Gastroesophageal sphincter (tissue), 4 donors: ENCODE results near the gene LYG1. TPM values are rescaled to one million over a fixed set of nuclear protein-coding genes. Genes with fewer than 3 reads are reported as not detected.

Experiments
- ATAC-seq: fragments of 150-250 bp; one replicate; pipeline ENCODE4 v1.9.1; 2016; ENCODE audit warnings: mild to moderate bottlenecking, moderate library complexity
- H3K27ac ChIP-seq, 4 donors: fragments of 200-600 bp; sonication (generic) in 3 of 4; 1 replicate in 3 of 4; 2 replicates in 1 of 4; pipeline ENCODE4 v1.5.1; 2016 to 2019
- H3K27me3 ChIP-seq: fragments of 200-600 bp; sonication (generic); one replicate; pipeline ENCODE4 v1.5.1; 2019
- H3K36me3 ChIP-seq, 2 donors: fragments of 200-600 bp; sonication (generic); one replicate each; pipeline ENCODE4 v1.5.1; 2019; ENCODE audit warnings: control low read depth in 1 of 2
- H3K4me1 ChIP-seq, 3 donors: fragments of 200-600 bp; sonication (generic); 1 replicate in 2 of 3; 2 replicates in 1 of 3; pipeline ENCODE4 v1.5.1; 2016 to 2019; ENCODE audit warnings: control low read depth in 2 of 3
- H3K4me3 ChIP-seq, 2 donors: fragments of 200-600 bp; sonication (generic); one replicate each; pipeline ENCODE4 v1.5.1; 2019; ENCODE audit warnings: mild to moderate bottlenecking in 1 of 2, moderate library complexity in 1 of 2
- H3K9me3 ChIP-seq, 3 donors: fragments of 200-600 bp; sonication (generic); one replicate each; pipeline ENCODE4 v1.5.1; 2017 to 2019; ENCODE audit warnings: control low read depth in 2 of 3
- CTCF ChIP-seq, 4 experiments: fragments of 200-600 bp in 2 of 4; fragments of 450-650 bp in 2 of 4; sonication (generic) in 1 of 4; IDR thresholded peaks; one replicate each; pipeline ENCODE4 v1.5.1; 2017 to 2019; ENCODE audit warnings: antibody characterized with exemption in 4 of 4, mild to moderate bottlenecking in 2 of 4, moderate library complexity in 2 of 4
- EP300 ChIP-seq: sonication (generic); formaldehyde crosslinking; IDR thresholded peaks from one replicate; pipeline ENCODE4 v1.6.1; 2017; ENCODE audit warnings: antibody characterized with exemption, mild to moderate bottlenecking
- POLR2A ChIP-seq, 2 donors: fragments of 450-650 bp; IDR thresholded peaks; one replicate each; pipeline ENCODE4 v1.6.1; 2017; ENCODE audit warnings: antibody characterized with exemption in 2 of 2, mild to moderate bottlenecking in 2 of 2, moderate library complexity in 1 of 2
- POLR2AphosphoS5 ChIP-seq: sonication (generic); formaldehyde crosslinking; IDR thresholded peaks from one replicate; pipeline ENCODE4 v1.6.1; 2017; ENCODE audit warnings: antibody characterized with exemption
- WGBS, 2 donors: methylation state at CpG; one replicate each; pipeline ENCODE4 v1.1.5; 2018; ENCODE audit warnings: low coverage in 1 of 2; 5-methylcytosine and 5-hydroxymethylcytosine counted together
- total RNA-seq, 4 donors: library from RNA; depleted of rRNA; stranded (reverse); fragments of >200 nt; gene quantifications; one replicate each; pipeline ENCODE4 v1.1.0, GENCODE V29; 2016

Gene LYG1
- total RNA-seq, 4 donors from 2014 or later, result 0.58 to 1.2 TPM; not detected in 2

GRCh38 chr2:99255491-99256318 is 45.3 kb downstream of the LYG1 start, which contains the start of gene LYG2:
LYG2 (minus strand) TSS chr2:99255666; CDS start chr2:99254260, 1,406 bp downstream.
- Histone ChIP-seq H3K36me3 (no peaks in the 10 kb centered on the region), H3K4me3 (no peak within 1 kb of the TSS), H3K9me3 (no peaks in the 10 kb centered on the region), H3K4me1 (no peaks in the 10 kb centered on the region), H3K27me3 (no peaks in the 10 kb centered on the region), H3K27ac (no peak within 1 kb of the TSS)
- TF ChIP-seq POLR2A (IDR thresholded peaks at IDR 0.05), result no peak
- no peak for TF ChIP-seq POLR2AphosphoS5
- no peak for TF ChIP-seq EP300
- no peak for TF ChIP-seq CTCF (IDR thresholded peaks at IDR 0.05)
- ATAC-seq, result no peak
- WGBS, 2 donors, result 73 to 90% methylated on average over 3 to 6 of the region's 7 CpGs

DNA sequence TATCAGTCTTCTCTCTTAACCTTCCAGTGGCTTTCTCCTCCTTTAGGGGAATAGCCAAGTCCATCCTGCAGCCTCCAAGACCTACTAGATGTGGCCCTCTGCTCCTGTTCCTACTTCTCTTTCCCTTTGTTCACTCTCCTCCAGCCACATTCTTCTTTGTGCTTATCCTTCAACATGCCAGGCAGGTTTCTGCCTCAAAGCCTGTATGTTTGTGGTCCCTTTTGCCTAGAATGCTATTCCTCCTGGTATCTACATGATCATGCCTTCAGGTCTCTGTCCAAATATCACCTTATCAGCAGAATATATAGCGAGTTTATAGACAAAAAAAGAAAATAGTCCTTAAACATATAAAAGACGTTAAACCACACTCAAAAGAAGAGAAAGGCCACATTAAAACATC is 51.0 kb downstream of the LYG1 start:
- Histone ChIP-seq H3K36me3 (peaks cover 0 to 18% of the 10 kb centered on the region in 2 donors), H3K27me3 (no peaks in the 10 kb centered on the region), H3K4me1 (no peaks in the 10 kb centered on the region), H3K4me3 (no peak overlapping the region), H3K9me3 (no peaks in the 10 kb centered on the region), H3K27ac (no peak overlapping the region)
- TF ChIP-seq EP300 (no peak), POLR2AphosphoS5 (no peak), CTCF (IDR thresholded peaks at IDR 0.05) (no peak), POLR2A (IDR thresholded peaks at IDR 0.05) (no peak)
- 87 to 100% methylated on average over 1 to 2 of the region's 2 CpGs for WGBS, 2 donors
- no peak for ATAC-seq

GRCh38 chr2:99242151-99242550 is 58.8 kb downstream of the LYG1 start:
- no peak for ATAC-seq
- 72 to 74% methylated on average over 6 of the region's 6 CpGs for WGBS, 2 donors
- no peak for TF ChIP-seq POLR2AphosphoS5
- TF ChIP-seq EP300, result no peak
- TF ChIP-seq POLR2A (IDR thresholded peaks at IDR 0.05), result no peak
- TF ChIP-seq CTCF (IDR thresholded peaks at IDR 0.05), result no peak
- no peaks in the 10 kb centered on the region for H3K4me1 ChIP-seq
- H3K27ac ChIP-seq, result no peak overlapping the region
- no peaks in the 10 kb centered on the region for H3K27me3 ChIP-seq
- H3K4me3 ChIP-seq, result no peak overlapping the region
- H3K36me3 ChIP-seq, result peaks cover 0 to 16% of the 10 kb centered on the region in 2 donors
- no peaks in the 10 kb centered on the region for H3K9me3 ChIP-seq

DNA sequence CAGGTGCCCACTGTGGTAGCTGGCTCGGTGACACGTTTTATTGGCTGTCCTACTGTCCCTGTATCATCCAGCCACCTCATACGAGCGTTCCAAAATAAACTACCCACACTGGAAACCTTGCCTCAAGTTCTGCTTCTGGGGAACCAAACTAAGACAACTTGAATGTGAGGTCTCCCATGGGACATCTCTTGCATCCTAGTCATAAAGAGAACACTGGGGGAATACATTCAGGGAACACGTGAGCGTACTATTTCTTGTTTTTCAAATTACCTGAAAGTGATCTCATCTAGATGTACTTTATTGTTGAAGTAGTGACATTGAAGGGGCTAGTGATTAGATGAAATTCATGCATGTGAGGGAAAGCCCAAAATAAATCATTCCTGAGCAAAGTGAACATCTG is 60.6 kb downstream of the LYG1 start:
- no peak overlapping the region for H3K27ac ChIP-seq
- ATAC-seq, result no peak

More for the DNA sequence above, 60.6 kb downstream of the LYG1 start:
- Histone ChIP-seq H3K9me3 (no peaks in the 10 kb centered on the region), H3K4me3 (no peak overlapping the region), H3K4me1 (no peaks in the 10 kb centered on the region), H3K27me3 (no peaks in the 10 kb centered on the region), H3K36me3 (no peaks in the 10 kb centered on the region)
- TF ChIP-seq CTCF (IDR thresholded peaks at IDR 0.05) (no peak), POLR2AphosphoS5 (no peak), POLR2A (IDR thresholded peaks at IDR 0.05) (no peak), EP300 (no peak)
- WGBS, 2 donors, result 91 to 100% methylated on average over 4 to 6 of the region's 6 CpGs
